C4-2B (cell line): Measurements from ENCODE around the gene RTEL1.
"Not testable (repeated sequence)": the region's sequence is repeated elsewhere in the genome, so short reads cannot be mapped to it uniquely, and the experiment has no call there.

Experiments
- H3K27ac ChIP-seq: fragments of 450-650 bp; 2 replicates; pipeline ENCODE4 v1.5.1; 2017
- CTCF ChIP-seq: fragments of 450-650 bp; conservative IDR thresholded peaks from 2 replicates; pipeline ENCODE4 v1.5.1; 2017; ENCODE audit warnings: mild to moderate bottlenecking
- ZFX ChIP-seq: fragments of 450-650 bp; IDR thresholded peaks from 2 replicates; pipeline ENCODE4 v1.6.1; 2017

Gene RTEL1

GRCh38 chr20:63718996-63719395 lies 60.9 kb downstream of the RTEL1 start:
- H3K27ac ChIP-seq, result no peak overlapping the region
- TF ChIP-seq ZFX, result no peak
- TF ChIP-seq CTCF, result no peak

DNA sequence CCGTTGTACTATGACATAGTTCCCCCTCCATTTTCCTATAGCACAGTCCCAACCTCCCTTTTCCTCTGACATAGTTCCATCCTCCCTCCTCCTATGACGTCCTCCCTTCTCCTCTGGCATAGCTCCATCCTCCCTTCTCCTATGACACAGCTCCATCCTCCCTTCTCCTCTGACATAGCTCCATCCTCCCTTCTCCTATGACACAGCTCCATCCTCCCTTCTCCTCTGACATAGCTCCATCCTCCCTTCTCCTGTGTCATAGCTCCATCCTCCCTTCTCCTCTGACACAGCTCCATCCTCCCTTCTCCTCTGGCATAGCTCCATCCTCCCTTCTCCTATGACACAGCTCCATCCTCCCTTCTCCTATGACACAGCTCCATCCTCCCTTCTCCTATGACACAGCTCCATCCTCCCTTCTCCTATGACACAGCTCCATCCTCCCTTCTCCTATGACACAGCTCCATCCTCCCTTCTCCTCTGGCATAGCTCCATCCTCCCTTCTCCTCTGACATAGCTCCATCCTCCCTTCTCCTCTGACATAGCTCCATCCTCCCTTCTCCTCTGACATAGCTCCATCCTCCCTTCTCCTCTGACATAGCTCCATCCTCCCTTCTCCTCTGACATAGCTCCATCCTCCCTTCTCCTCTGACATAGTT lies 65.0 kb downstream of the RTEL1 start:
- not testable (repeated sequence) for H3K27ac ChIP-seq

- H3K27ac ChIP-seq, result not testable (repeated sequence)
Measured at GRCh38 chr20:63730189-63730733, 72.1 kb downstream of the RTEL1 start.

DNA sequence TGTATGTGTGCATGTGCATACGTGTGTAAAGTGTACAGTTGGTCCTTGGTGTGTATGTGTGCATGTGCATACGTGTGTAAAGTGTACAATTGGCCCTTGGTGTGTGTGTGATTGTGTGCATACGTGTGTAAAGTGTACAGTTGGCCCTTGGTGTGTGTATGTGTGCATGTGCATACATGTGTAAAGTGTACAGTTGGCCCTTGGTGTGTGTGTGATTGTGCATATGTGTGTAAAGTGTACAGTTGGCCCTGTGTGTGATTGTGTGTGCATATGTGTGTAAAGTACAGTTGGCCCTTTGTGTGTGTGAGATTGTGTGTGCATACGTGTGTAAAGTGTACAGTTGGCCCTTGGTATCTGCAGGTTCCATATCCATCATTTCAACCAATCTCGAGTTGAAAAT lies 73.3 kb downstream of the RTEL1 start:
- no peak overlapping the region for H3K27ac ChIP-seq

GRCh38 chr20:63732118-63733095 lies 74.3 kb downstream of the RTEL1 start:
- no peak for TF ChIP-seq ZFX
- no peak for TF ChIP-seq CTCF
- H3K27ac ChIP-seq, result no peak overlapping the region

More for the DNA sequence above, 73.3 kb downstream of the RTEL1 start:
- no peak for TF ChIP-seq ZFX
- no peak for TF ChIP-seq CTCF

DNA sequence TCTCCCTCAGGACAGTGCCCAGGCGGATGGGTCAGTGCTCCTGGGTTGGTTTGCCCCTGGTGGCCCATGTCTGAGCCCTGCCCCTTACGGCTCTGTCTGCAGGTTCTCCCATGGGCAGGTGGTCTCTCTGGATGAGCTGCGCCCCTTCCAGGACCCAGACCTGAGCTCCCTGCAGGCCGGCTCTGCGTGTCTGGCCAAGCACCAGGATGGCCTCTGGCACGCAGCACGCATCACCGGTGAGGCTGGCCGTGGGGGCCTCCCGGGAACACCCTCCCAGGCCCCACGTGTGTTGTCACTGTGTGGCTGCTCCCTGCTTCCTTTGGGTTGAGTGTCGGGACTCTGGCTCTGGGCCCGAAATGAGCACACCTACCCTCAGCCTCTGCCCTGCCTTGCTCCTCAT lies 75.0 kb downstream of the RTEL1 start:
- H3K27ac ChIP-seq, result no peak overlapping the region
- no peak for TF ChIP-seq ZFX
- TF ChIP-seq CTCF, result no peak

- TF ChIP-seq ZFX (no peak), CTCF (no peak)
- no peak overlapping the region for H3K27ac ChIP-seq
Measured at GRCh38 chr20:63733579-63734081, 75.5 kb downstream of the RTEL1 start.
